ENCODE measurements around the gene HECW1.

DNA sequence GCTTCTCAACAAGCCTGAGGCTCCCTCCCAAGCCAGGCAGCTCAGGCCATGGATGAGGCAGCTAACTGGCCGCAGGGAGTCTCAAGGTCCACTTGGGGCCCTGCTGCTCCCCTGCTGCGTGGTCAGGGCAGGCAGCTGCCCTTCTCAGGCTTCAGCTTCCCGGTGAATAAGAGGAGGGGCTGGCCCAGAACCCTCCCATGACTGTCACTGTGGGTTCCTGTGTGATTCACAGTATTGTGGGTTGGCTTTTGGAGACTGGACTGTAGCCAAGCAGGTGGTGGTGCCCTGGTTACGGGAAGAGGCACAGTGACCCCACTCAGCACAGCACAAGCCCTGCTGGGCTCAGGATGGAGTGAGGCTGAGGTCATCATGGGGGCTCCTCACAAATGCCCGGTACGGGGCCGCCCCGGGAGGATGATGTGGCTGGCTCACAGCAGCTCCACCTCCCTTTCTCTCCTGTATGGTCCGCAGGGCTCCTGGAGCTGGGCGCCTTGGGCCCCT is 189.8 kb downstream of the HECW1 start:
- TF ChIP-seq, protein P1, sequence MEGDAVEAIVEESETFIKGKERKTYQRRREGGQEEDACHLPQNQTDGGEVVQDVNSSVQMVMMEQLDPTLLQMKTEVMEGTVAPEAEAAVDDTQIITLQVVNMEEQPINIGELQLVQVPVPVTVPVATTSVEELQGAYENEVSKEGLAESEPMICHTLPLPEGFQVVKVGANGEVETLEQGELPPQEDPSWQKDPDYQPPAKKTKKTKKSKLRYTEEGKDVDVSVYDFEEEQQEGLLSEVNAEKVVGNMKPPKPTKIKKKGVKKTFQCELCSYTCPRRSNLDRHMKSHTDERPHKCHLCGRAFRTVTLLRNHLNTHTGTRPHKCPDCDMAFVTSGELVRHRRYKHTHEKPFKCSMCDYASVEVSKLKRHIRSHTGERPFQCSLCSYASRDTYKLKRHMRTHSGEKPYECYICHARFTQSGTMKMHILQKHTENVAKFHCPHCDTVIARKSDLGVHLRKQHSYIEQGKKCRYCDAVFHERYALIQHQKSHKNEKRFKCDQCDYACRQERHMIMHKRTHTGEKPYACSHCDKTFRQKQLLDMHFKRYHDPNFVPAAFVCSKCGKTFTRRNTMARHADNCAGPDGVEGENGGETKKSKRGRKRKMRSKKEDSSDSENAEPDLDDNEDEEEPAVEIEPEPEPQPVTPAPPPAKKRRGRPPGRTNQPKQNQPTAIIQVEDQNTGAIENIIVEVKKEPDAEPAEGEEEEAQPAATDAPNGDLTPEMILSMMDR (optimal IDR thresholded peaks at IDR 0.05 in 1 of 3, IDR thresholded peaks at IDR 0.05 in 1 of 3, conservative IDR thresholded peaks at IDR 0.05 in 1 of 3; ENCODE audit: extremely low read depth in 1 of 3, insufficient read depth in 2 of 3, low read length in 3 of 3): no peak
- no peak for TF ChIP-seq EZH2 (IDR thresholded peaks at IDR 0.05; ENCODE audit: low read length)

Measured in keratinocyte (primary cell).